GM23338 (cell line): ENCODE measurements around the gene APOL6. TPM values are rescaled to one million over a fixed set of nuclear protein-coding genes. Genes with fewer than 3 reads are reported as not detected.

ENCODE experiments used
- ATAC-seq: fragments of 200-7000 bp; cut with Tn5 transposase; 3 replicates; pipeline ENCODE4 v1.9.1; 2020
- DNase-seq: peaks from one replicate; pipeline ENCODE4 v3.0.0-alpha.2; 2015; ENCODE audit warnings: low spot score
- H2AFZ ChIP-seq: fragments of 200-600 bp; sonication (generic); 2 replicates; pipeline ENCODE4 v1.8.0; 2016; ENCODE audit warnings: antibody characterized with exemption, mild to moderate bottlenecking, moderate library complexity
- H3F3A ChIP-seq: fragments of 200-600 bp; sonication (generic); replicated peaks from 2 replicates; pipeline ENCODE4 v1.8.0; 2017; ENCODE audit warnings: antibody characterized with exemption, mixed run types, low read depth
- H3K27ac ChIP-seq: fragments of 200-600 bp; sonication (generic); 2 replicates; pipeline ENCODE4 v1.6.1; 2016; ENCODE audit warnings: low read depth
- H3K27me3 ChIP-seq: fragments of 200-600 bp; sonication (generic); 2 replicates; pipeline ENCODE4 v1.8.0; 2016; ENCODE audit warnings: mild to moderate bottlenecking, mixed run types, moderate library complexity; ENCODE audit not compliant: insufficient read depth
- H3K36me3 ChIP-seq: fragments of 200-600 bp; sonication (generic); 2 replicates; pipeline ENCODE4 v1.8.0; 2016; ENCODE audit warnings: mild to moderate bottlenecking; ENCODE audit not compliant: insufficient read depth
- H3K4me1 ChIP-seq: fragments of 200-600 bp; sonication (generic); 2 replicates; pipeline ENCODE4 v1.8.0; 2016; ENCODE audit warnings: mild to moderate bottlenecking, moderate library complexity; ENCODE audit not compliant: insufficient read depth
- H3K4me2 ChIP-seq: fragments of 200-600 bp; sonication (generic); 2 replicates; pipeline ENCODE4 v1.7.1; 2017; ENCODE audit warnings: mixed run types
- H3K4me3 ChIP-seq: fragments of 200-600 bp; sonication (generic); 2 replicates; pipeline ENCODE4 v1.6.1; 2016; ENCODE audit warnings: mixed run types
- H3K79me2 ChIP-seq: fragments of 200-600 bp; sonication (generic); replicated peaks from 2 replicates; pipeline ENCODE4 v1.8.0; 2017; ENCODE audit warnings: mild to moderate bottlenecking; ENCODE audit not compliant: insufficient read depth
- H3K9me2 ChIP-seq: fragments of 200-600 bp; sonication (generic); 2 replicates; pipeline ENCODE4 v1.8.0; 2017; ENCODE audit not compliant: insufficient read depth
- H4K20me1 ChIP-seq: fragments of 200-600 bp; sonication (generic); replicated peaks from 2 replicates; pipeline ENCODE4 v1.8.0; 2017; ENCODE audit warnings: mild to moderate bottlenecking; ENCODE audit not compliant: insufficient read depth
- H3K27ac Mint-ChIP-seq: 2 replicates; pipeline ENCODE4 v1.8.0; 2020; ENCODE audit warnings: inconsistent platforms, mild to moderate bottlenecking, moderate library complexity, mixed read lengths
- H3K27me3 Mint-ChIP-seq: 3 replicates; pipeline ENCODE4 v1.8.0; 2022; ENCODE audit warnings: low read depth, mild to moderate bottlenecking, moderate library complexity, mixed read lengths, inconsistent platforms; ENCODE audit not compliant: insufficient read depth, poor library complexity
- H3K36me3 Mint-ChIP-seq: 3 replicates; pipeline ENCODE4 v1.8.0; 2021; ENCODE audit warnings: low read depth, mild to moderate bottlenecking, inconsistent platforms, moderate library complexity, mixed read lengths
- H3K4me1 Mint-ChIP-seq: 3 replicates; pipeline ENCODE4 v1.8.0; 2020; ENCODE audit warnings: mild to moderate bottlenecking, inconsistent platforms, mixed read lengths
- H3K4me3 Mint-ChIP-seq: 3 replicates; pipeline ENCODE4 v1.8.0; 2021; ENCODE audit warnings: moderate library complexity, mild to moderate bottlenecking, inconsistent platforms, mixed read lengths
- H3K9me3 Mint-ChIP-seq: 3 replicates; pipeline ENCODE4 v1.8.0; 2020; ENCODE audit warnings: moderate library complexity, mild to moderate bottlenecking, inconsistent platforms, mixed read lengths
- CREB1 ChIP-seq: fragments of 250-450 bp; sonication (Bioruptor Pico); IDR thresholded peaks from 2 replicates; pipeline ENCODE4 v1.5.0; 2020; ENCODE audit warnings: low read depth, mild to moderate bottlenecking, moderate library complexity
- EZH2 ChIP-seq: fragments of 200-600 bp; sonication (generic); IDR thresholded peaks from one replicate; pipeline ENCODE4 v1.8.0; 2017; ENCODE audit warnings: antibody characterized with exemption, mild to moderate bottlenecking, low read depth; ENCODE audit not compliant: unreplicated experiment
- EZH2phosphoT487 ChIP-seq: fragments of 200-600 bp; sonication (generic); IDR thresholded peaks from one replicate; pipeline ENCODE4 v1.8.1; 2018; ENCODE audit warnings: antibody characterized with exemption; ENCODE audit not compliant: unreplicated experiment
- JUNB ChIP-seq: IDR thresholded peaks from one replicate; pipeline ENCODE4 v1.6.1; 2016; ENCODE audit warnings: antibody characterized with exemption; ENCODE audit not compliant: unreplicated experiment
- NANOG ChIP-seq: IDR thresholded peaks from 2 replicates; pipeline ENCODE4 v1.6.1; 2016; ENCODE audit warnings: antibody characterized with exemption, borderline replicate concordance
- POLR2AphosphoS5 ChIP-seq: IDR thresholded peaks from 2 replicates; pipeline ENCODE4 v1.6.1; 2016; ENCODE audit warnings: antibody characterized with exemption, low read depth
- ZNF114 ChIP-seq: fragments of 250-450 bp; sonication (Bioruptor Pico); IDR thresholded peaks from 2 replicates; pipeline ENCODE4 v1.5.0; 2020; ENCODE audit warnings: mild to moderate bottlenecking, moderate library complexity
- ZNF331 ChIP-seq: fragments of 250-450 bp; sonication (Bioruptor Pico); IDR thresholded peaks from 2 replicates; pipeline ENCODE4 v1.5.0; 2020; ENCODE audit warnings: low read depth, mild to moderate bottlenecking, moderate library complexity
- polyA plus RNA-seq: library from polyadenylated mRNA; unstranded; fragments of >200 nt; fragmentation: Nextera tagmentation; extraction: Ambion mirVana; gene quantifications from 2 replicates; pipeline ENCODE4 v1.2.1, GENCODE V29; 2016
- total RNA-seq: library from RNA; depleted of rRNA; stranded (reverse); fragments of >200 nt; shearing (Covaris generic); gene quantifications from 2 replicates; pipeline ENCODE4 v1.2.3, GENCODE V29; 2014
- TF ChIP-seq, protein P1 (sequence below): IDR thresholded peaks from one replicate; pipeline ENCODE4 v1.6.1; 2018; ENCODE audit warnings: antibody characterized with exemption; ENCODE audit not compliant: unreplicated experiment
- TF ChIP-seq, protein P2 (sequence below), 2 experiments: fragments of 200-600 bp in 1 of 2; sonication (generic) in 1 of 2; conservative IDR thresholded peaks; 2 replicates each; pipeline versions ENCODE4 v1.5.1 to v1.6.1; 2016 to 2017; ENCODE audit warnings: antibody characterized with exemption in 2 of 2, low read depth in 2 of 2, mild to moderate bottlenecking in 2 of 2, moderate library complexity in 1 of 2

The APOL6 gene
- total and polyA plus RNA-seq, 2 experiments from 2014 or later: 0.10 to 0.14 TPM

- Mint-ChIP-seq H3K27me3 (no peaks in the 10 kb centered on the region), H3K4me1 (no peaks in the 10 kb centered on the region), H3K4me3 (no peak overlapping the region), H3K36me3 (no peaks in the 10 kb centered on the region), H3K27ac (no peak overlapping the region), H3K9me3 (peaks cover 2% of the 10 kb centered on the region; the same call in 1 of the 3 replicates)
- no peaks in the 10 kb centered on the region for H4K20me1 ChIP-seq
- no peaks in the 10 kb centered on the region for H3F3A ChIP-seq
- H3K36me3 ChIP-seq: no peaks in the 10 kb centered on the region
- H3K27ac ChIP-seq: no peak overlapping the region
- TF ChIP-seq, protein P1, sequence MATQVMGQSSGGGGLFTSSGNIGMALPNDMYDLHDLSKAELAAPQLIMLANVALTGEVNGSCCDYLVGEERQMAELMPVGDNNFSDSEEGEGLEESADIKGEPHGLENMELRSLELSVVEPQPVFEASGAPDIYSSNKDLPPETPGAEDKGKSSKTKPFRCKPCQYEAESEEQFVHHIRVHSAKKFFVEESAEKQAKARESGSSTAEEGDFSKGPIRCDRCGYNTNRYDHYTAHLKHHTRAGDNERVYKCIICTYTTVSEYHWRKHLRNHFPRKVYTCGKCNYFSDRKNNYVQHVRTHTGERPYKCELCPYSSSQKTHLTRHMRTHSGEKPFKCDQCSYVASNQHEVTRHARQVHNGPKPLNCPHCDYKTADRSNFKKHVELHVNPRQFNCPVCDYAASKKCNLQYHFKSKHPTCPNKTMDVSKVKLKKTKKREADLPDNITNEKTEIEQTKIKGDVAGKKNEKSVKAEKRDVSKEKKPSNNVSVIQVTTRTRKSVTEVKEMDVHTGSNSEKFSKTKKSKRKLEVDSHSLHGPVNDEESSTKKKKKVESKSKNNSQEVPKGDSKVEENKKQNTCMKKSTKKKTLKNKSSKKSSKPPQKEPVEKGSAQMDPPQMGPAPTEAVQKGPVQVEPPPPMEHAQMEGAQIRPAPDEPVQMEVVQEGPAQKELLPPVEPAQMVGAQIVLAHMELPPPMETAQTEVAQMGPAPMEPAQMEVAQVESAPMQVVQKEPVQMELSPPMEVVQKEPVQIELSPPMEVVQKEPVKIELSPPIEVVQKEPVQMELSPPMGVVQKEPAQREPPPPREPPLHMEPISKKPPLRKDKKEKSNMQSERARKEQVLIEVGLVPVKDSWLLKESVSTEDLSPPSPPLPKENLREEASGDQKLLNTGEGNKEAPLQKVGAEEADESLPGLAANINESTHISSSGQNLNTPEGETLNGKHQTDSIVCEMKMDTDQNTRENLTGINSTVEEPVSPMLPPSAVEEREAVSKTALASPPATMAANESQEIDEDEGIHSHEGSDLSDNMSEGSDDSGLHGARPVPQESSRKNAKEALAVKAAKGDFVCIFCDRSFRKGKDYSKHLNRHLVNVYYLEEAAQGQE: no peak
- TF ChIP-seq, protein P2, sequence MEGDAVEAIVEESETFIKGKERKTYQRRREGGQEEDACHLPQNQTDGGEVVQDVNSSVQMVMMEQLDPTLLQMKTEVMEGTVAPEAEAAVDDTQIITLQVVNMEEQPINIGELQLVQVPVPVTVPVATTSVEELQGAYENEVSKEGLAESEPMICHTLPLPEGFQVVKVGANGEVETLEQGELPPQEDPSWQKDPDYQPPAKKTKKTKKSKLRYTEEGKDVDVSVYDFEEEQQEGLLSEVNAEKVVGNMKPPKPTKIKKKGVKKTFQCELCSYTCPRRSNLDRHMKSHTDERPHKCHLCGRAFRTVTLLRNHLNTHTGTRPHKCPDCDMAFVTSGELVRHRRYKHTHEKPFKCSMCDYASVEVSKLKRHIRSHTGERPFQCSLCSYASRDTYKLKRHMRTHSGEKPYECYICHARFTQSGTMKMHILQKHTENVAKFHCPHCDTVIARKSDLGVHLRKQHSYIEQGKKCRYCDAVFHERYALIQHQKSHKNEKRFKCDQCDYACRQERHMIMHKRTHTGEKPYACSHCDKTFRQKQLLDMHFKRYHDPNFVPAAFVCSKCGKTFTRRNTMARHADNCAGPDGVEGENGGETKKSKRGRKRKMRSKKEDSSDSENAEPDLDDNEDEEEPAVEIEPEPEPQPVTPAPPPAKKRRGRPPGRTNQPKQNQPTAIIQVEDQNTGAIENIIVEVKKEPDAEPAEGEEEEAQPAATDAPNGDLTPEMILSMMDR (conservative IDR thresholded peaks at IDR 0.05; ENCODE audit: low read depth in 2 of 2): no peak
- TF ChIP-seq EZH2phosphoT487 (no peak), EZH2 (no peak), NANOG (no peak), JUNB (no peak), ZNF331 (CRISPR knock-in tag) (no peak), ZNF114 (CRISPR knock-in tag) (no peak), CREB1 (CRISPR knock-in tag) (no peak)
- DNase-seq (no peak), ATAC-seq (no peak)
- no peak overlapping the region for H2AFZ ChIP-seq
- H3K4me3 ChIP-seq: no peak overlapping the region
- no peaks in the 10 kb centered on the region for H3K9me2 ChIP-seq
- H3K27me3 ChIP-seq: no peaks in the 10 kb centered on the region
- H3K4me1 ChIP-seq: no peaks in the 10 kb centered on the region
- no peak overlapping the region for H3K4me2 ChIP-seq
- no peaks in the 10 kb centered on the region for H3K79me2 ChIP-seq
Measured at GRCh38 chr22:35695202-35695601, 47.0 kb downstream of the APOL6 start.

DNA sequence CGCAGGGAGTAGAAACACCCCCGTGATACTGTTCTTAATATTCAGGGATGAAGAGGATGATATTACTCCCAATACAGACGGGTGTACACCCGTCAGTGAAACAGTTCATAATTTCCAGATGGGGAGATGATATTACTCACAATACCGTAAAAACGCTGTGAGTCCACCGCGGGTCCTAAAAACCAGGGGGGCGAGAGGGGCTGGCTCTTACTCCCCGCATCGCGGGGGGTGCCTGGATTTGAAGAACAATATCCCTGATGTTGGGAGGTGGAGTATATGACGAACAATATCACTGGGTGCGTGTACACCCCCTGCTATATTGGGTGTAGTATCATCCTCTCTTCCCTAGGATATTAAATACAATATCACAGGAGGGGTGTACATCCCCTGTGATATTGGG is 48.9 kb downstream of the APOL6 start:
- H3F3A ChIP-seq: no peaks in the 10 kb centered on the region
- H3K4me2 ChIP-seq: no peak overlapping the region
- Mint-ChIP-seq H3K9me3 (peaks cover 2% of the 10 kb centered on the region; the same call in 1 of the 3 replicates), H3K27ac (no peak overlapping the region), H3K36me3 (no peaks in the 10 kb centered on the region), H3K4me1 (no peaks in the 10 kb centered on the region), H3K4me3 (no peak overlapping the region), H3K27me3 (no peaks in the 10 kb centered on the region)
- no peaks in the 10 kb centered on the region for H3K9me2 ChIP-seq
- no peak overlapping the region for H3K27ac ChIP-seq
- no peak for TF ChIP-seq ZNF331 (CRISPR knock-in tag)
- TF ChIP-seq CREB1 (CRISPR knock-in tag): no peak
- TF ChIP-seq, protein P2 (conservative IDR thresholded peaks at IDR 0.05; ENCODE audit: low read depth in 2 of 2): no peak
- TF ChIP-seq JUNB: no peak
- no peak for TF ChIP-seq POLR2AphosphoS5
- TF ChIP-seq, protein P1: no peak
- no peak for TF ChIP-seq EZH2
- no peak overlapping the region for H2AFZ ChIP-seq
- no peaks in the 10 kb centered on the region for H3K27me3 ChIP-seq
- H3K4me1 ChIP-seq: no peaks in the 10 kb centered on the region
- no peak for ATAC-seq
- no peaks in the 10 kb centered on the region for H3K36me3 ChIP-seq
- no peaks in the 10 kb centered on the region for H3K79me2 ChIP-seq
- no peaks in the 10 kb centered on the region for H4K20me1 ChIP-seq
- H3K4me3 ChIP-seq: no peak overlapping the region
- DNase-seq: no peak
